HG02759 (cell line): ENCODE results near the gene SAC3D1.
A peak's percentile ranks its signal among the peaks of the same experiment; 100 is the strongest.

Experiments used
- ATAC-seq: cut with Tn5 transposase; IDR thresholded peaks from one replicate; pipeline ENCODE4 v1.9.1; 2021; ENCODE audit warnings: mild to moderate bottlenecking, moderate library complexity; ENCODE audit not compliant: unreplicated experiment

SAC3D1 gene

GRCh38 chr11:65059523-65059922 is 18.5 kb downstream of the SAC3D1 start:
- no peak for ATAC-seq

- ATAC-seq: no peak
Observed at GRCh38 chr11:65059959-65060824, 19.2 kb downstream of the SAC3D1 start.

- no peak for ATAC-seq
Observed at GRCh38 chr11:65060913-65061408, 20.0 kb downstream of the SAC3D1 start.

GRCh38 chr11:65063532-65063931 is 22.5 kb downstream of the SAC3D1 start:
- no peak for ATAC-seq

GRCh38 chr11:65064847-65065240 is 23.8 kb downstream of the SAC3D1 start:
- no peak for ATAC-seq

- ATAC-seq: no peak
Observed at GRCh38 chr11:65065851-65066250, 24.8 kb downstream of the SAC3D1 start.

- no peak for ATAC-seq
Observed at GRCh38 chr11:65066315-65066714, 25.3 kb downstream of the SAC3D1 start.

- no peak for ATAC-seq
Observed at GRCh38 chr11:65066805-65067291, 25.8 kb downstream of the SAC3D1 start.

GRCh38 chr11:65067446-65067845 is 26.4 kb downstream of the SAC3D1 start:
- ATAC-seq: no peak

- no peak for ATAC-seq
Observed at GRCh38 chr11:65069217-65069616, 28.2 kb downstream of the SAC3D1 start.

GRCh38 chr11:65071907-65072630 is 31.1 kb downstream of the SAC3D1 start:
- ATAC-seq: no peak

- ATAC-seq: no peak
Observed at GRCh38 chr11:65072631-65072966, 31.6 kb downstream of the SAC3D1 start.

- ATAC-seq: no peak
Observed at GRCh38 chr11:65077451-65077850, 36.4 kb downstream of the SAC3D1 start.

GRCh38 chr11:65078151-65078550 is 37.1 kb downstream of the SAC3D1 start:
- ATAC-seq: no peak

- ATAC-seq: no peak
Observed at GRCh38 chr11:65078786-65079342, 37.9 kb downstream of the SAC3D1 start.

GRCh38 chr11:65083134-65083833 is 42.3 kb downstream of the SAC3D1 start:
- ATAC-seq: peak; percentile 17

- ATAC-seq: peak; percentile 84
Observed at GRCh38 chr11:65083834-65084597, 43.0 kb downstream of the SAC3D1 start, which contains the start of the genes CDCA5 and ZFPL1. Gene CDCA5 (minus strand): TSS chr11:65084040. CDS start chr11:65083978, 62 bp downstream. Gene ZFPL1 (plus strand): TSS chr11:65084222. CDS start chr11:65084699, 477 bp downstream.

GRCh38 chr11:65084598-65085375 is 43.8 kb downstream of the SAC3D1 start:
- ATAC-seq: no peak

- no peak for ATAC-seq
Observed at GRCh38 chr11:65085446-65085845, 44.4 kb downstream of the SAC3D1 start.
